ENCODE results near the gene RICTOR. TPM values are rescaled to one million over a fixed set of nuclear protein-coding genes. Genes with fewer than 3 reads are reported as not detected.

Gene RICTOR
- total RNA-seq, 1 donor from 2014 or later: 23.6 TPM

- Mint-ChIP-seq H3K4me3 (ENCODE audit: unreplicated experiment) (no peak overlapping the region), H3K36me3 (ENCODE audit: low read depth) (peaks cover 14% of the 10 kb centered on the region), H3K27ac (ENCODE audit: unreplicated experiment) (peak overlapping the region; percentile 2), H3K9me3 (ENCODE audit: low read depth) (peaks cover 11% of the 10 kb centered on the region), H3K4me1 (ENCODE audit: low read depth) (peaks cover 18% of the 10 kb centered on the region), H3K27me3 (ENCODE audit: low read depth) (no peaks in the 10 kb centered on the region)
- TF ChIP-seq, protein P1, sequence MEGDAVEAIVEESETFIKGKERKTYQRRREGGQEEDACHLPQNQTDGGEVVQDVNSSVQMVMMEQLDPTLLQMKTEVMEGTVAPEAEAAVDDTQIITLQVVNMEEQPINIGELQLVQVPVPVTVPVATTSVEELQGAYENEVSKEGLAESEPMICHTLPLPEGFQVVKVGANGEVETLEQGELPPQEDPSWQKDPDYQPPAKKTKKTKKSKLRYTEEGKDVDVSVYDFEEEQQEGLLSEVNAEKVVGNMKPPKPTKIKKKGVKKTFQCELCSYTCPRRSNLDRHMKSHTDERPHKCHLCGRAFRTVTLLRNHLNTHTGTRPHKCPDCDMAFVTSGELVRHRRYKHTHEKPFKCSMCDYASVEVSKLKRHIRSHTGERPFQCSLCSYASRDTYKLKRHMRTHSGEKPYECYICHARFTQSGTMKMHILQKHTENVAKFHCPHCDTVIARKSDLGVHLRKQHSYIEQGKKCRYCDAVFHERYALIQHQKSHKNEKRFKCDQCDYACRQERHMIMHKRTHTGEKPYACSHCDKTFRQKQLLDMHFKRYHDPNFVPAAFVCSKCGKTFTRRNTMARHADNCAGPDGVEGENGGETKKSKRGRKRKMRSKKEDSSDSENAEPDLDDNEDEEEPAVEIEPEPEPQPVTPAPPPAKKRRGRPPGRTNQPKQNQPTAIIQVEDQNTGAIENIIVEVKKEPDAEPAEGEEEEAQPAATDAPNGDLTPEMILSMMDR (IDR thresholded peaks at IDR 0.05): no peak
- no peak for DNase-seq (ENCODE audit: low spot score)
Measured at GRCh38 chr5:39024884-39025283, 49.3 kb downstream of the RICTOR start.

- H3K4me1 Mint-ChIP-seq (ENCODE audit: low read depth): peaks cover 18% of the 10 kb centered on the region
- H3K9me3 Mint-ChIP-seq (ENCODE audit: low read depth): peaks cover 11% of the 10 kb centered on the region
- peaks cover 17% of the 10 kb centered on the region for H3K36me3 Mint-ChIP-seq (ENCODE audit: low read depth)
- no peak overlapping the region for H3K4me3 Mint-ChIP-seq (ENCODE audit: unreplicated experiment)
- DNase-seq (ENCODE audit: low spot score): no peak
- H3K27me3 Mint-ChIP-seq (ENCODE audit: low read depth): no peaks in the 10 kb centered on the region
- H3K27ac Mint-ChIP-seq (ENCODE audit: unreplicated experiment): no peak overlapping the region
- TF ChIP-seq, protein P1 (IDR thresholded peaks at IDR 0.05): no peak
Measured at GRCh38 chr5:39024005-39024404, 50.2 kb downstream of the RICTOR start.

- H3K4me1 Mint-ChIP-seq (ENCODE audit: low read depth): peaks cover 18% of the 10 kb centered on the region
- TF ChIP-seq, protein P1 (IDR thresholded peaks at IDR 0.05): no peak
- H3K4me3 Mint-ChIP-seq (ENCODE audit: unreplicated experiment): no peak overlapping the region
- peaks cover 20% of the 10 kb centered on the region for H3K36me3 Mint-ChIP-seq (ENCODE audit: low read depth)
- H3K27me3 Mint-ChIP-seq (ENCODE audit: low read depth): no peaks in the 10 kb centered on the region
- no peak overlapping the region for H3K27ac Mint-ChIP-seq (ENCODE audit: unreplicated experiment)
- DNase-seq (ENCODE audit: low spot score): no peak
- peaks cover 9% of the 10 kb centered on the region for H3K9me3 Mint-ChIP-seq (ENCODE audit: low read depth)
Measured at GRCh38 chr5:39023121-39023520, 51.1 kb downstream of the RICTOR start.

DNA sequence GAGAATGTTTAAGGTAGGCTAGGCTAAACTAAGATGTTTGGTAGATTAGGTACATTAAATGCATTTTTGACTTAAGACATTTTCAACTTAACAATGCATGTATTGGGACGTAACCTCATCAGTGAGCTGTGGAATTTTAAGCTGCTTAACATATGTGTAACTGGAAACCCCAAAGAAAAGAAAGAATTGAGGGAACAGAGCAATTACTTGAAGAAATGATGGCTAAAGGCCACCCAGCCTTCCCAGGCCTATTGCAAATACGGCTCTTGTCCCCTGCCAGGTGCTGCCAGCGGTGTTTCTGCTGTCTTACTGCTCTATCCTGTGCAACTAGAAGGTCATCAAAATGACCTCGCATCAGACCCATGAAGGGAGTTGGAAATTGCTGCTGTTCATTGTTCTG lies 52.0 kb downstream of the RICTOR start:
- peaks cover 16% of the 10 kb centered on the region for H3K36me3 Mint-ChIP-seq (ENCODE audit: low read depth)
- DNase-seq (ENCODE audit: low spot score): no peak
- no peak overlapping the region for H3K27ac Mint-ChIP-seq (ENCODE audit: unreplicated experiment)
- no peaks in the 10 kb centered on the region for H3K27me3 Mint-ChIP-seq (ENCODE audit: low read depth)
- peaks cover 5% of the 10 kb centered on the region for H3K9me3 Mint-ChIP-seq (ENCODE audit: low read depth)
- no peak overlapping the region for H3K4me3 Mint-ChIP-seq (ENCODE audit: unreplicated experiment)
- H3K4me1 Mint-ChIP-seq (ENCODE audit: low read depth): peaks cover 18% of the 10 kb centered on the region
- TF ChIP-seq, protein P1 (IDR thresholded peaks at IDR 0.05): no peak

DNA sequence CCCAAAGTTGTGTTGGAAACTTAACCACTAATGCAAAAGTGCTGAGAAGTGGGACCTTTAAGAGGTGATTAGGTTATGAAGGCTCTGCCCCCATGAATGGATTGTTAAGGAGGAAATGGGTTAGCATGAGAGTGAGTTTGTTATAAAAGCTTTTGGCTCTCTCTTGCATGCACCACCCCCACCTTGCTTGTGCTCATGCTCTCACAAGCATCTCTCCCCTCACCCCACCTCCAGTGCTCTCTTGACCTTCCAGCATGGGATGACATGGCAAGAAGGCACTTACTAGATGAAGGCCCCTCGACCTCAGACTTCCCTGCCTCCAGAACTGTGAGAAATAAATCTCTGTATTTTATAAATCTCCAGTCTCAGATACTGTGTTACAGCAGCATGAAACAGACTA lies 52.8 kb downstream of the RICTOR start:
- H3K36me3 Mint-ChIP-seq (ENCODE audit: low read depth): peaks cover 16% of the 10 kb centered on the region
- H3K4me1 Mint-ChIP-seq (ENCODE audit: low read depth): peaks cover 20% of the 10 kb centered on the region

More for the DNA sequence above, 52.8 kb downstream of the RICTOR start:
- DNase-seq (ENCODE audit: low spot score): no peak
- Mint-ChIP-seq H3K9me3 (ENCODE audit: low read depth) (peaks cover 5% of the 10 kb centered on the region), H3K27ac (ENCODE audit: unreplicated experiment) (no peak overlapping the region), H3K27me3 (ENCODE audit: low read depth) (no peaks in the 10 kb centered on the region), H3K4me3 (ENCODE audit: unreplicated experiment) (no peak overlapping the region)
- TF ChIP-seq, protein P1 (IDR thresholded peaks at IDR 0.05): no peak

Measured in chondrocyte (in vitro differentiated cells).